ENCODE results near the gene TMEM184C.

TMEM184C gene

GRCh38 chr4:147717878-147718277, 100.7 kb downstream of the TMEM184C start:
- DNase-seq (ENCODE audit: insufficient read length, low spot score) (no peak), FAIRE-seq (no peak)

Data from HTR-8/SVneo (cell line).